Measurements from ENCODE around the gene KMT2A.

- TF ChIP-seq CTCF (IDR thresholded peaks at IDR 0.05; ENCODE audit: low read length) (no peak; the same call in 1 of the 2 replicates), EZH2 (optimal IDR thresholded peaks at IDR 0.05; ENCODE audit: low read depth, low read length) (no peak), EZH2phosphoT487 (IDR thresholded peaks at IDR 0.05; ENCODE audit: low read length) (no peak)
These were observed 49.0 kb downstream of the KMT2A start for GRCh38 chr11:118485273-118485672.
